ENCODE measurements around the gene STXBP4.

GRCh38 chr17:54920819-54921218 lies 47.7 kb upstream of the STXBP4 start:
- TF ChIP-seq CTCF (IDR thresholded peaks at IDR 0.05; ENCODE audit: insufficient read depth, low read depth, low read length), result no peak
- no peak for TF ChIP-seq EZH2 (IDR thresholded peaks at IDR 0.05; ENCODE audit: insufficient read depth, low read length)
